GM13977 (cell line): ENCODE measurements around the gene AOC2.

ENCODE experiments used
- DNase-seq: peaks from one replicate; pipeline ENCODE4 v3.0.0; 2012; ENCODE audit warnings: low spot score
- in situ Hi-C: fragments of 300-500 bp; cut with MboI; formaldehyde crosslinking; loops from one replicate; pipeline ENCODE4 v1.12.0; 2022; ENCODE audit warnings: low sequenced_read_pairs, low pct_unique_long_range_greater_than_20kb, mixed read lengths, inconsistent platforms; ENCODE audit not compliant: unreplicated experiment
- TF ChIP-seq, protein P1 (sequence below): IDR thresholded peaks from 2 replicates; pipeline ENCODE4 v1.5.1; 2012; ENCODE audit warnings: mild to moderate bottlenecking, control low read depth; ENCODE audit not compliant: insufficient read depth; ENCODE audit errors: extremely low read depth, missing control alignments

The AOC2 gene

DNA sequence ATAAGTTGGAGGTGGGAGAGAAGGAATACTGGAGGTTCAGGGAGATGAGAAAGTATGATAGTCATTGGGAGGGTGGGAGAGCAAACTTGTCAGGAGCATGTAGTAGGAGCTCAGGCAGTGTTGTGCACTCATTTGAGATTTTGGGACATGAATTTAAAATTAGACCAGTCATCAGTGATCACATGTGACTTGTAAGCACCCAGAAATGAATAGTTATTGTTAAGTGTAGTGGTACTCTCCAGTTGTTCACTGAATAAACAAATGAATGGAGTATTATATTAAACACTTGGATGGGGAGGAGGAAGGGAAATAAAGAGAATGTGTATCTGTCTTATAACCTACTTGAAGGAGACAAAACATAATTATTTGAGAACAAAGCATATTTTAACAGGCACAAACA lies 13.4 kb upstream of the AOC2 start:
- in situ Hi-C loops: no loop called here
- no peak for DNase-seq
- TF ChIP-seq, protein P1, sequence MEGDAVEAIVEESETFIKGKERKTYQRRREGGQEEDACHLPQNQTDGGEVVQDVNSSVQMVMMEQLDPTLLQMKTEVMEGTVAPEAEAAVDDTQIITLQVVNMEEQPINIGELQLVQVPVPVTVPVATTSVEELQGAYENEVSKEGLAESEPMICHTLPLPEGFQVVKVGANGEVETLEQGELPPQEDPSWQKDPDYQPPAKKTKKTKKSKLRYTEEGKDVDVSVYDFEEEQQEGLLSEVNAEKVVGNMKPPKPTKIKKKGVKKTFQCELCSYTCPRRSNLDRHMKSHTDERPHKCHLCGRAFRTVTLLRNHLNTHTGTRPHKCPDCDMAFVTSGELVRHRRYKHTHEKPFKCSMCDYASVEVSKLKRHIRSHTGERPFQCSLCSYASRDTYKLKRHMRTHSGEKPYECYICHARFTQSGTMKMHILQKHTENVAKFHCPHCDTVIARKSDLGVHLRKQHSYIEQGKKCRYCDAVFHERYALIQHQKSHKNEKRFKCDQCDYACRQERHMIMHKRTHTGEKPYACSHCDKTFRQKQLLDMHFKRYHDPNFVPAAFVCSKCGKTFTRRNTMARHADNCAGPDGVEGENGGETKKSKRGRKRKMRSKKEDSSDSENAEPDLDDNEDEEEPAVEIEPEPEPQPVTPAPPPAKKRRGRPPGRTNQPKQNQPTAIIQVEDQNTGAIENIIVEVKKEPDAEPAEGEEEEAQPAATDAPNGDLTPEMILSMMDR: no peak

DNA sequence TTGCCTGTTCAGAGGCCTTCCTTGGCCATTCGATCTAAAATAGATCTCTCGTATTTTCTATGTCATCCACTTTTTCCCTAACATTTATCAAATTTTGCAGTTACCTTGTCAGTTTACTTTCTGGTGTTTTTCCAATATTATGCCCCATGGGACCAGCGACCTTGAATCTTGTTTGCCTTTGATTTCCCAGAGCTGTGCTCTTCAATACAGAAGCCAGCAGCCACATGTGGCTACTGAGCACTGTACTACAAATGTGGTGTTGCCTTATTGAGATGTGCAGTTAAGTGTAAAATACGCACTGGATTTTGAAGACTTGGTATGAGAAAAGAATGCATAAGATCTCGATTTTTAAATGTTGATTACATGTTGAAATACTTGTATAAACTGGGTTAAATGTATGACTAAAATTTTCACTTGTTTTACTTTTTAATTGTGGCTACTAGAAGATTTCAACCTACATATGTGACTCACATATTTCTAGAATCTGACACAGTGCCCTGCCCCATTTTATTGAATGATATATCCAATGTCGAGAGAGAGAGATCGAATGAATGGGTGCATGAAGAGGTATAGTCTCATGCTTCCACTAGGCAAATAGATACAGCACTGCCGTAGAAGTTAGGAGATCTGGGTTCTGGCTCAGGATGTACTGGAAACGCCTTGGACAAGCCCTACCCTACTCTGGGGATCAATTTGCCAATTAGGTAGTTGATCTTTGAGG lies 12.0 kb upstream of the AOC2 start:
- in situ Hi-C loops: no loop called here
- DNase-seq: no peak
- TF ChIP-seq, protein P1: no peak

DNA sequence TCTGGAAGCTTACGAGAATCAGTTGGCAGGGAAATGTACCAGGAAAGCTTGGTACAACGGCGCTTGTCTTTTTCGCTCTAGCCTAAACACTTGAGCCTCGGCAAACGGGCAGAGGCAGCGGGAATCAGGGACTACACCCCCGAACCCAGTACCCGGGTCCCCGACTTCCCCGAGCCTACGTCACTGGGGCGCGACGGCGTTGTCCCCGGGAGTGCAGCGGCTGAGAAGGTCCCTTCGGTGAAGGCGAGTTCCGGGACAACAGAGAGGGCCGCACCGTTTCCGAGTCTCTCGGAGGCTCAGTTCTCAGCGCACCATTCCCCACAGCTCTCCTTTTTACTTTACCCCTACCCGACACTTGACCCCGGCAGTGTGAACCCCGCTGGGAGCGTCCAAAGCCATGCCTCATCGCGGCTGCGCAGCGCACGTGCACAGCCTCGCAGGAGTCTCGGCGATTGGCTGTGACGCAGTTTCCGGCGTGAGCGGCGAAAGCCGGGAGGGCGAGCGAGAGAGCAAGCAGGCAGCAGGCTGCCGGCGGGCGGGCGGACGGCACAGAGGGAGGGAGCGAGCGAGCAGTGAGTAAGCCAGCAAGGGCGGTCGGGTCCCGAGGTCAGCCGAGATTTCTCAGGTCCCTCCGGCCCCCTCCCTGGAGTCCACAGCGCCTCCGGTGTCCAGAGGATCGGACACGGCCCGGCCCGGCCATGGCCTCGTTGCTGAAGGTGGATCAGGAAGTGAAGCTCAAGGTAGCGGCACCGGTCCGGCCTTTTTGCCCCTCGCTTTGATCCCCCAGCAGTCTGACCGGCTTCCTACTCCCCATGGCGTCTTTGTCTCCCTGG lies 11.2 kb upstream of the AOC2 start, which contains the start of gene PSME3:
Gene PSME3 (plus strand): TSS at position 464 of the 833 bp plus-strand sequence. CDS start 235 bp downstream, at position 699.
- in situ Hi-C loops: no loop called here
- DNase-seq: peak; percentile 92
- TF ChIP-seq, protein P1: no peak

DNA sequence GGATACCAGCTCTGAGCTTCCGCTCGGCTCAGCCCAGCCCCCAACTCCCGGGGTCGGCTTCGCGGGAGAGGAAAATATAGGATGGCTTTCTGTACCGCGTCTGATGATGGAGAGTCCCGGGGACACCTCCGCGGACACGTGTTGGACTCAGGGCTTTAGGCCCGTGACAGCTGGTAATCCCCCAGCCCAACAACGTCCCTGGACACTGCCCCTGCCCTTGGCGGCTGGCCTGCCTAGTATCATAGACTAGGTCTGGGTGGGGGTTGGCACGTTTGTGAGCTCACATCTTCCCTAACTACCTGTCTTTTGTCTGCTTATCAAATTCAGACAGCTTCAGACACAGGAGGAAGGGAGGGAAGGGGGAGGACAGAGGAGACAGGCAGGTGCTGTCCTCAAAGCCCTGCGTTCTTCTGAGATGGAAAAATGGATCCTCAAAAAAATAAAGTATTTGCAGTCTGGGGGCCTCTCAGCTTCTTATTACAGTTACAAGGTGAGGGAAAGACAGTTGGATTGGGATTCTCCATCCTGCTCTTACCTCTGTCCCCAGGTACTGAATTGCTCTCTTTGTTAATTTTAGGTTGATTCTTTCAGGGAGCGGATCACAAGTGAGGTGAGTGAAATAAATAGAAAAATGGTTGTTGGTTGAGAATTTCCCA lies 10.5 kb upstream of the AOC2 start:
- TF ChIP-seq, protein P1: no peak
- DNase-seq: no peak
- in situ Hi-C loops: no loop called here

DNA sequence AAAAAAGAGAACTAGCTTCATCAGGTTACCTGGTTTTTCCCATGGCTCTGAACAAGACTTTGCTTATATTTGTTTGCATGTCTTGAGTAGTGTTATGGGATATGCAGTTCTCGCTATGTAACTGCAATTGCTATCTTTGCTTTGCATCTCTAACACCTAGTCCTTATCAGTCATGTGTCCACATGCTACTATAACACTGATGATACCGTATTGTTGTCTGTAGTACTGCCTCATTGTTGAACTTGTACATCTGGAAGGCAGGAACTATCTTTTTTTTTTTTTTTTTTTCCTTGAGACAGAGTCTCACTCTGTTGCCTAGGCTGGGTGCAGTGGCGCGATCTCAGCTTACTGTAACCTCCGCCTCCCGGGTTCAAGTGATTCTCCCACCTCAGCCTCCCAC lies 8.6 kb upstream of the AOC2 start:
- in situ Hi-C loops: no loop called here
- DNase-seq: no peak
- TF ChIP-seq, protein P1: no peak

DNA sequence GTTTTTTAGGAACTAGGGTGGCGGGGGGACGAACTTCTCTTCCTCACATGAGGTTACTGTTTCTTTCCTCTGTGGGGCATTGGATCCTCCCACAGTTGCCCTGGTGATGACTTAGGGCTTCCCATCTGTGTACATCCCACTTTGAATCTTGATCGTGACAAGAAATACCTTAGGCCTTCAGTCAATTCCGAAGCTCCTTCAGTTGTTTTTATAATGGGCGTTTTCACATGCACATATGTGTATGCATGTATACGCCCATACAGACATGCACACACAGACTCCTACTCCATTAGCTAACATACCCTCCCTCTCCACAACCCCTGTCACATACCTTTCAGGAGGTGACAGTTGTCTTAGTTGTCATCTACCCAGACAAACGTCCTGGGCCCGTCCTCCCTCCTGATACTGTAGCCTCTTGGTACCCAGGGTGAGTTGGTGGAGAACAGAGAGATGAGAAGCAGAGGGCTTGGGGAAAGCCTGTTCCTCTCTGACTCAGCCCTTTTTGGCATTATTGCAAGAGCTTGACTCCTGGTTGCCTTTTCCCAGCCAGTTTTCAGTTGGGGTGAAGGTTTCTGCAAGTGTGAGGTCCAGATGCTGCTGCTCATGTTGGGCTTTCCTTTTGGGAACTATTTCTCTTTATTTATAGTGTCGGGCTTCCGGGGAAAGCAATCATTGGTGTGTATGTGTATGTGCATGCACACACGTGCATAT lies 2.2 kb upstream of the AOC2 start:
- in situ Hi-C loops: no loop called here
- DNase-seq: no peak
- TF ChIP-seq, protein P1: no peak
